Measurements from ENCODE around the gene ENOX1. TPM values are rescaled to one million over a fixed set of nuclear protein-coding genes. Genes with fewer than 3 reads are reported as not detected.

ENOX1 gene
- total and polyA plus RNA-seq, 2 of the 13 experiments (the other 11 are each of a cell fraction or from before 2014, with no cell fraction given): not detected

DNA sequence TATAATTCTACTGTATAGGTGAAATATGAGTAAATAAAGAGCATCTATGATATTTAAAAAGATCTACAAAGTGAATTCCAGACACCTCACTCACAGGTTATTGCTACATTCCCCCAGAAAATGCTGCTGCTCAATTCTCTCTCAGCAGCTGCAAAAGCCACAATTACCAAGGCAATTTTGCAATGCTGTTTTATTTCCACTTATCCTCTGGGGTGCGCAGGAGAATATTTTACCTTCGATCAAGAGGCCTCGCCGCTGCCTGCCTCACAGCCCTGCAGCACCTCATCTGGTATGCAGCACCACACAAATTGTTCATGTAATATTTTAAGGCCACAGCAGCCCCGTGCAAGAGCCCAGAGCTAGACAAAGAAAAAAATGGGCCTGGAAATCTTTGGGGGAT lies 430.2 kb downstream of the ENOX1 start (continued):
- TF ChIP-seq, protein P1, sequence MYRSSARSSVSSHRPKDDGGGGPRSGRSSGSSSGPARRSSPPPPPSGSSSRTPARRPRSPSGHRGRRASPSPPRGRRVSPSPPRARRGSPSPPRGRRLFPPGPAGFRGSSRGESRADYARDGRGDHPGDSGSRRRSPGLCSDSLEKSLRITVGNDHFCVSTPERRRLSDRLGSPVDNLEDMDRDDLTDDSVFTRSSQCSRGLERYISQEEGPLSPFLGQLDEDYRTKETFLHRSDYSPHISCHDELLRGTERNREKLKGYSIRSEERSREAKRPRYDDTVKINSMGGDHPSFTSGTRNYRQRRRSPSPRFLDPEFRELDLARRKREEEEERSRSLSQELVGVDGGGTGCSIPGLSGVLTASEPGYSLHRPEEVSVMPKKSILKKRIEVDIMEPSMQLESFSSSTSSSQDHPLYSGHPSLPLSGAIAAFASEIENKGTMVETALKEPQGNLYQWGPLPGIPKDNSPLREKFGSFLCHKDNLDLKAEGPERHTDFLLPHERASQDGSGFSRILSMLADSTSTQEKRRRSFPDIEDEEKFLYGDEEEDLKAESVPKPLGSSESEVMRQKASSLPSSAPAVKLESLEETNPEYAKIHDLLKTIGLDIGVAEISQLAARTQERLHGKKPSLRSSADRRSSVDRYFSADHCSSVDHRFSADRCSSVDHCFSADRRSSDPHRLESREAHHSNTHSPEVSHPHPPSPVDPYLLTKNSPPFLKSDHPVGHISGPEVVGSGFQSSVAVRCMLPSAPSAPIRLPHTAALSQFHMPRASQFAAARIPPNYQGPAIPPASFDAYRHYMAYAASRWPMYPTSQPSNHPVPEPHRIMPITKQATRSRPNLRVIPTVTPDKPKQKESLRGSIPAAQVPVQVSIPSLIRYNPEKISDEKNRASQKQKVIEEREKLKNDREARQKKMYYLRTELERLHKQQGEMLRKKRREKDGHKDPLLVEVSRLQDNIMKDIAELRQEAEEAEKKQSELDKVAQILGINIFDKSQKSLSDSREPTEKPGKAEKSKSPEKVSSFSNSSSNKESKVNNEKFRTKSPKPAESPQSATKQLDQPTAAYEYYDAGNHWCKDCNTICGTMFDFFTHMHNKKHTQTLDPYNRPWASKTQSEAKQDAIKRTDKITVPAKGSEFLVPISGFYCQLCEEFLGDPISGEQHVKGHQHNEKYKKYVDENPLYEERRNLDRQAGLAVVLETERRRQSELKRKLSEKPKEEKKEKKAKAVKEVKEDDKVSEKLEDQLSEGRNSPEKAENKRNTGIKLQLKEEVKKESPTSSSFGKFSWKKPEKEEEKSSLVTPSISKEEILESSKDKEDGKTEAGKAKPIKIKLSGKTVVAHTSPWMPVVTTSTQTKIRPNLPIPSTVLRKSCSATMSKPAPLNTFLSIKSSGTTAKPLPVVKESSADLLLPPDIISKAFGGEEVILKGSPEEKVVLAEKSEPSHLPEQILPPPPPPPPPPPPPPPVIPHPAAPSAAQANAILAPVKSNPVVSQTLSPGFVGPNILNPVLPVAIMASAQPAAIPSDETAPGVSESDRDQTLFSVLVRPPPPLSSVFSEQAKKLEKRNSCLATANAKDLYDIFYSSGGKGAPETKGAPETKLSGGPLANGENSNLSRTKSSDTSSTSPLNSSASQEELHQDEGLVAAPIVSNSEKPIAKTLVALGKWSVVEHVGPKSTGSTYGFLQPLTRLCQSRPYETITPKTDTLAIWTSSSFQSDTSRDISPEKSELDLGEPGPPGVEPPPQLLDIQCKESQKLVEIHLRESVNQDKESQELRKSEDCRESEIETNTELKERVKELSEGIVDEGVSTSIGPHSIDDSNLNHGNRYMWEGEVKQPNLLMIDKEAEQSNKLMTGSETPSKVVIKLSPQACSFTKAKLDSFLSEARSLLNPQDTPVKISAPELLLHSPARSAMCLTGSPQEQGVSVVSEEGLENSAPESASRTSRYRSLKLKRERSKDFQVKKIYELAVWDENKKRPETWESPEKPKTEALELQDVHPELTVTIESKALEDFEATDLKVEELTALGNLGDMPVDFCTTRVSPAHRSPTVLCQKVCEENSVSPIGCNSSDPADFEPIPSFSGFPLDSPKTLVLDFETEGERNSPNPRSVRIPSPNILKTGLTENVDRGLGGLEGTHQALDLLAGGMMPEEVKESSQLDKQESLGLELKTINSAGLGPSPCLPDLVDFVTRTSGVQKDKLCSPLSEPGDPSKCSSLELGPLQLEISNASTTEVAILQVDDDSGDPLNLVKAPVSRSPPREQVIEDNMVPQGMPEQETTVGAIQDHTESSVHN (CRISPR knock-in tag; IDR thresholded peaks at IDR 0.05): no peak
- TF ChIP-seq, protein P2, sequence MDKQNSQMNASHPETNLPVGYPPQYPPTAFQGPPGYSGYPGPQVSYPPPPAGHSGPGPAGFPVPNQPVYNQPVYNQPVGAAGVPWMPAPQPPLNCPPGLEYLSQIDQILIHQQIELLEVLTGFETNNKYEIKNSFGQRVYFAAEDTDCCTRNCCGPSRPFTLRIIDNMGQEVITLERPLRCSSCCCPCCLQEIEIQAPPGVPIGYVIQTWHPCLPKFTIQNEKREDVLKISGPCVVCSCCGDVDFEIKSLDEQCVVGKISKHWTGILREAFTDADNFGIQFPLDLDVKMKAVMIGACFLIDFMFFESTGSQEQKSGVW (CRISPR knock-in tag; IDR thresholded peaks at IDR 0.05; ENCODE audit: borderline replicate concordance): no peak
- TF ChIP-seq CREB1 (IDR thresholded peaks at IDR 0.05) (no peak), CREB1 (CRISPR knock-in tag; IDR thresholded peaks at IDR 0.05) (no peak), HDAC1 (CRISPR knock-in tag; IDR thresholded peaks at IDR 0.05) (no peak), ISL2 (CRISPR knock-in tag; IDR thresholded peaks at IDR 0.05) (no peak), ZNF431 (CRISPR knock-in tag; IDR thresholded peaks at IDR 0.05; ENCODE audit: borderline replicate concordance, low read depth) (no peak), NFE2 (CRISPR knock-in tag; IDR thresholded peaks at IDR 0.05) (no peak)
- TF ChIP-seq, protein P3, sequence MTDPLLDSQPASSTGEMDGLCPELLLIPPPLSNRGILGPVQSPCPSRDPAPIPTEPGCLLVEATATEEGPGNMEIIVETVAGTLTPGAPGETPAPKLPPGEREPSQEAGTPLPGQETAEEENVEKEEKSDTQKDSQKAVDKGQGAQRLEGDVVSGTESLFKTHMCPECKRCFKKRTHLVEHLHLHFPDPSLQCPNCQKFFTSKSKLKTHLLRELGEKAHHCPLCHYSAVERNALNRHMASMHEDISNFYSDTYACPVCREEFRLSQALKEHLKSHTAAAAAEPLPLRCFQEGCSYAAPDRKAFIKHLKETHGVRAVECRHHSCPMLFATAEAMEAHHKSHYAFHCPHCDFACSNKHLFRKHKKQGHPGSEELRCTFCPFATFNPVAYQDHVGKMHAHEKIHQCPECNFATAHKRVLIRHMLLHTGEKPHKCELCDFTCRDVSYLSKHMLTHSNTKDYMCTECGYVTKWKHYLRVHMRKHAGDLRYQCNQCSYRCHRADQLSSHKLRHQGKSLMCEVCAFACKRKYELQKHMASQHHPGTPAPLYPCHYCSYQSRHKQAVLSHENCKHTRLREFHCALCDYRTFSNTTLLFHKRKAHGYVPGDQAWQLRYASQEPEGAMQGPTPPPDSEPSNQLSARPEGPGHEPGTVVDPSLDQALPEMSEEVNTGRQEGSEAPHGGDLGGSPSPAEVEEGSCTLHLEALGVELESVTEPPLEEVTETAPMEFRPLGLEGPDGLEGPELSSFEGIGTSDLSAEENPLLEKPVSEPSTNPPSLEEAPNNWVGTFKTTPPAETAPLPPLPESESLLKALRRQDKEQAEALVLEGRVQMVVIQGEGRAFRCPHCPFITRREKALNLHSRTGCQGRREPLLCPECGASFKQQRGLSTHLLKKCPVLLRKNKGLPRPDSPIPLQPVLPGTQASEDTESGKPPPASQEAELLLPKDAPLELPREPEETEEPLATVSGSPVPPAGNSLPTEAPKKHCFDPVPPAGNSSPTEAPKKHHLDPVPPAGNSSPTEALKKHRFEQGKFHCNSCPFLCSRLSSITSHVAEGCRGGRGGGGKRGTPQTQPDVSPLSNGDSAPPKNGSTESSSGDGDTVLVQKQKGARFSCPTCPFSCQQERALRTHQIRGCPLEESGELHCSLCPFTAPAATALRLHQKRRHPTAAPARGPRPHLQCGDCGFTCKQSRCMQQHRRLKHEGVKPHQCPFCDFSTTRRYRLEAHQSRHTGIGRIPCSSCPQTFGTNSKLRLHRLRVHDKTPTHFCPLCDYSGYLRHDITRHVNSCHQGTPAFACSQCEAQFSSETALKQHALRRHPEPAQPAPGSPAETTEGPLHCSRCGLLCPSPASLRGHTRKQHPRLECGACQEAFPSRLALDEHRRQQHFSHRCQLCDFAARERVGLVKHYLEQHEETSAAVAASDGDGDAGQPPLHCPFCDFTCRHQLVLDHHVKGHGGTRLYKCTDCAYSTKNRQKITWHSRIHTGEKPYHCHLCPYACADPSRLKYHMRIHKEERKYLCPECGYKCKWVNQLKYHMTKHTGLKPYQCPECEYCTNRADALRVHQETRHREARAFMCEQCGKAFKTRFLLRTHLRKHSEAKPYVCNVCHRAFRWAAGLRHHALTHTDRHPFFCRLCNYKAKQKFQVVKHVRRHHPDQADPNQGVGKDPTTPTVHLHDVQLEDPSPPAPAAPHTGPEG (CRISPR knock-in tag; IDR thresholded peaks at IDR 0.05): no peak

All from HepG2 (cell line).